Left ventricle myocardium inferior (tissue), 1 donor: Measurements from ENCODE around the gene MAGI2. TPM values are rescaled to one million over a fixed set of nuclear protein-coding genes. Genes with fewer than 3 reads are reported as not detected.

Experiments used
- DNase-seq: peaks from one replicate; pipeline ENCODE4 v3.0.0-alpha.2; 2020
- H3K27ac ChIP-seq: fragments of 200-600 bp; replicated peaks from 2 replicates; pipeline ENCODE4 v1.8.0; 2021
- H3K27me3 ChIP-seq: fragments of 200-600 bp; 2 replicates; pipeline ENCODE4 v1.8.0; 2021; ENCODE audit warnings: low read depth
- H3K36me3 ChIP-seq: fragments of 200-600 bp; 2 replicates; pipeline ENCODE4 v1.8.0; 2021
- H3K4me1 ChIP-seq: fragments of 200-600 bp; 2 replicates; pipeline ENCODE4 v1.8.0; 2021
- H3K4me3 ChIP-seq: fragments of 200-600 bp; 2 replicates; pipeline ENCODE4 v1.8.0; 2021; ENCODE audit warnings: mild to moderate bottlenecking, moderate library complexity
- H3K9me3 ChIP-seq: fragments of 200-600 bp; replicated peaks from 2 replicates; pipeline ENCODE4 v1.8.0; 2021
- intact Hi-C: fragments of 100-400 bp; cut with micrococcal nuclease; formaldehyde crosslinking; loops from one replicate; pipeline ENCODE4 v1.11.0; 2022
- total RNA-seq: library from RNA; stranded (reverse); fragmentation: NEBNext Ultra II Directional; extraction: Animal tissue kit (Norgen Biotek cat#: 25700); gene quantifications from one replicate; pipeline ENCODE4 v1.2.1, GENCODE V29; 2021
- TF ChIP-seq, protein P1 (sequence below): fragments of 200-600 bp; IDR thresholded peaks from 2 replicates; pipeline ENCODE4 v1.8.0; 2021; ENCODE audit warnings: antibody characterized with exemption, mild to moderate bottlenecking, borderline replicate concordance
- donor health status: DM: no; HTN: yes; CAD: no; lungs with severe emphysema.

The MAGI2 gene
- total RNA-seq, 1 donor from 2014 or later: 4.5 TPM

GRCh38 chr7:79157281-79157680, 296.2 kb downstream of the MAGI2 start:
- Histone ChIP-seq H3K36me3 (no peaks in the 10 kb centered on the region), H3K9me3 (peaks cover 6% of the 10 kb centered on the region), H3K27me3 (no peaks in the 10 kb centered on the region), H3K27ac (no peak overlapping the region), H3K4me3 (no peak overlapping the region), H3K4me1 (peaks cover 10% of the 10 kb centered on the region)
- no peak for DNase-seq
- intact Hi-C loops: no loop called here
- TF ChIP-seq, protein P1, sequence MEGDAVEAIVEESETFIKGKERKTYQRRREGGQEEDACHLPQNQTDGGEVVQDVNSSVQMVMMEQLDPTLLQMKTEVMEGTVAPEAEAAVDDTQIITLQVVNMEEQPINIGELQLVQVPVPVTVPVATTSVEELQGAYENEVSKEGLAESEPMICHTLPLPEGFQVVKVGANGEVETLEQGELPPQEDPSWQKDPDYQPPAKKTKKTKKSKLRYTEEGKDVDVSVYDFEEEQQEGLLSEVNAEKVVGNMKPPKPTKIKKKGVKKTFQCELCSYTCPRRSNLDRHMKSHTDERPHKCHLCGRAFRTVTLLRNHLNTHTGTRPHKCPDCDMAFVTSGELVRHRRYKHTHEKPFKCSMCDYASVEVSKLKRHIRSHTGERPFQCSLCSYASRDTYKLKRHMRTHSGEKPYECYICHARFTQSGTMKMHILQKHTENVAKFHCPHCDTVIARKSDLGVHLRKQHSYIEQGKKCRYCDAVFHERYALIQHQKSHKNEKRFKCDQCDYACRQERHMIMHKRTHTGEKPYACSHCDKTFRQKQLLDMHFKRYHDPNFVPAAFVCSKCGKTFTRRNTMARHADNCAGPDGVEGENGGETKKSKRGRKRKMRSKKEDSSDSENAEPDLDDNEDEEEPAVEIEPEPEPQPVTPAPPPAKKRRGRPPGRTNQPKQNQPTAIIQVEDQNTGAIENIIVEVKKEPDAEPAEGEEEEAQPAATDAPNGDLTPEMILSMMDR: no peak

- intact Hi-C loops: no loop called here
Measured at GRCh38 chr7:79149831-79150230, 303.6 kb downstream of the MAGI2 start.

GRCh38 chr7:79142706-79143105, 310.8 kb downstream of the MAGI2 start:
- no peak overlapping the region for H3K4me3 ChIP-seq
- no peaks in the 10 kb centered on the region for H3K36me3 ChIP-seq
- no peak for DNase-seq
- H3K27me3 ChIP-seq: no peaks in the 10 kb centered on the region
- TF ChIP-seq, protein P1: no peak
- no peaks in the 10 kb centered on the region for H3K9me3 ChIP-seq
- no peak overlapping the region for H3K27ac ChIP-seq
- intact Hi-C loops: no loop called here
- H3K4me1 ChIP-seq: peaks cover 17% of the 10 kb centered on the region

More at GRCh38 chr7:79149831-79150230, 303.6 kb downstream of the MAGI2 start:
- TF ChIP-seq, protein P1: no peak
- Histone ChIP-seq H3K9me3 (no peaks in the 10 kb centered on the region), H3K4me3 (no peak overlapping the region), H3K4me1 (peaks cover 12% of the 10 kb centered on the region), H3K27ac (no peak overlapping the region), H3K27me3 (no peaks in the 10 kb centered on the region), H3K36me3 (no peaks in the 10 kb centered on the region)
- DNase-seq: no peak

GRCh38 chr7:79141252-79141651, 312.2 kb downstream of the MAGI2 start:
- TF ChIP-seq, protein P1: no peak
- Histone ChIP-seq H3K36me3 (no peaks in the 10 kb centered on the region), H3K9me3 (no peaks in the 10 kb centered on the region), H3K4me3 (no peak overlapping the region), H3K27me3 (no peaks in the 10 kb centered on the region), H3K4me1 (peaks cover 17% of the 10 kb centered on the region), H3K27ac (no peak overlapping the region)
- no peak for DNase-seq
- intact Hi-C loops: no loop called here

DNA sequence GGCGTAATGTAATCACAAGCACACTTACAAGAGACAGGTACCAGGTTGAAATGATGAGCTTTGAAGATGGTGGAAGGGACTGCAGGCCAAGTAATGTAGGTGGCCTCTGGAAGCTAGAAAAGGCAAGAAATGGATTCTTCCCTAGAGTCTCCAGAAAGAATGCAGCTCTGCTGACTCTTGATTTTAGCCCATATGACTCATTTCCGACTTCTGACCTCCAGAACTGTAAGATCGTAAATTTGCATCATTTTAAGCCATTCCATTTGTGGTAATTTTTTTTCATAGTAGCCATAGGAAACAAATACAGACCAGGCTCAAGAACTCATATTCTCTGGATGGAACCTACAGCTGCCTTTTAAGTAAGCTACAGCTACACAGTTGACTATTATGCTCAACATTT, 315.5 kb downstream of the MAGI2 start:
- no peak for DNase-seq

More for the DNA sequence above, 315.5 kb downstream of the MAGI2 start:
- H3K36me3 ChIP-seq: no peaks in the 10 kb centered on the region
- no peaks in the 10 kb centered on the region for H3K27me3 ChIP-seq
- H3K4me1 ChIP-seq: peaks cover 5% of the 10 kb centered on the region
- H3K4me3 ChIP-seq: no peak overlapping the region
- intact Hi-C loops: no loop called here
- no peaks in the 10 kb centered on the region for H3K9me3 ChIP-seq
- TF ChIP-seq, protein P1: no peak
- H3K27ac ChIP-seq: no peak overlapping the region
